DND-41 (cell line): ENCODE measurements around the gene NEK4.

ENCODE experiments used
- CTCF ChIP-seq: IDR thresholded peaks from 2 replicates; pipeline ENCODE4 v1.5.1; 2012; ENCODE audit warnings: borderline replicate concordance, low read length, moderate library complexity, mild to moderate bottlenecking; ENCODE audit not compliant: poor library complexity, severe bottlenecking; ENCODE audit errors: extremely low read depth
- EZH2 ChIP-seq: IDR thresholded peaks from 3 replicates; pipeline ENCODE4 v1.6.1; 2012; ENCODE audit warnings: borderline replicate concordance, low read depth, mild to moderate bottlenecking, moderate library complexity, low read length, inconsistent platforms; ENCODE audit not compliant: severe bottlenecking

- no peak for TF ChIP-seq CTCF
- no peak for TF ChIP-seq EZH2
Measured at GRCh38 chr3:52809149-52809548, 38.4 kb upstream of the NEK4 start.
